ENCODE results near the gene MRPL55.
"Not testable (repeated sequence)": the region's sequence is repeated elsewhere in the genome, so short reads cannot be mapped to it uniquely, and the experiment has no call there.

The MRPL55 gene

DNA sequence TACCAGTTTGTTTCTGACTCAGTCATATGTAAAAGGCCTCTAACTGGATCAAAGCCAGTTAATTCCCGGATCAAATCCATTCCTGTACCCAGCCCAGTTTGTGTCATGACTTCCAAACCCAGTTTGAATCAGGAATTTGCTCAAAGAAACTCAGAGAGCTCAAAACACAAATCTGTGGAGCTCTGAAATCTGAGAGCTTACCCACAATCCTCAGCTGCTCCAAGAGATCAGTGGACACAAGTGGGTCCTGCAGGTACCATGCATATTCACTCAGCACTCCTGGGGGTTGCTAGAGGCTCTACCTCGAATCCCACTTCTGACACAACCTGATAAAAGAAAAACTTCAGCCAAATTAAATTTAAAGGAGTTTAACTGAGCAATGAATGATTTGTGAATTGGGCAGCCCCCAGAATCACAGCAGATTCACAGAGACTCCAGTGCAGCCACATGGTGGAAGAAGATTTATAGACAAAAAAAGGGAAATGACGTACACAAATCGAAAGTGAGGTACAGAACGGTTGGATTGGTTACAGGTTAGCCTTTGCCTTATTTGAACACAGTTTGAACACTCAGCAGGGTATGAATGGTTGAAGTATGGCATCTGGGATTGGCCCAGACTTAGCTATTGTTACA lies 11.9 kb upstream of the MRPL55 start:
- no peak for DNase-seq

DNA sequence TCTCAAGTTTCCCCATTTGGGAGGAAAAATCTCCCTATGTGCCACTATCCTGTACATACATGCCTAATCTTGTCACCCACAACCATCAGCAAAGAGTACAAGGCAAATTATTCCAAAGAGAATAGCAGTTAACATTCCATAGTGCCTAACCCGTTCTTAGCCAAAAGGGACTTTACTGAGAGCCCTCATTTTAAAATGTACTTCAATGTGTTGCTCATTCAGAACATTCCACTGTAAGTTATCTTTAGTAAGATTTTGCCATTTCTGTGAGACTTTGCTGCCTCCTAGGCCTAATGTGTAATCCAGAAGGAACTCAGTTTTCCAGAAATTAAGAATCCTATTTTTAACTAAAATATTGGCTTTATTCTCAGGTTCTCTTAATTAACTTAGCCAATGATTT lies 11.3 kb upstream of the MRPL55 start:
- DNase-seq: no peak

DNA sequence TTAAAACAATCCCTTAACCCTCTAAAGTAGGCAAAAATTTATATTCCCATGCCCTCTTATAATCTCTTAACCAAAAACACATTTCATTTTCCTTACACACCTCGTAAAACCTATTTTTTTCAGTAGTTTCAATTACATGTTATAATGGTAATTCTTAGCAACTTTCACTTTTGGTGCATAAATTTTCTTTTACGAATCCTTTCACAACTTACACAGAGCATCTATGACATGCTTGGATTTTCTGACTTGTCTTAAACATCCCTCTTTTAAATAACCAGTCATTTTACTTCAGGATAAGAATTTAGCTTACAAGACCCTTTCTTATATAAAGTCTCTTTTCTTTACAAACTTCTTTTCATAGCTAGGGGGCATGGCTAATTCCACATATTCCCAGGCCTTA lies 8.9 kb upstream of the MRPL55 start:
- no peak for DNase-seq

DNA sequence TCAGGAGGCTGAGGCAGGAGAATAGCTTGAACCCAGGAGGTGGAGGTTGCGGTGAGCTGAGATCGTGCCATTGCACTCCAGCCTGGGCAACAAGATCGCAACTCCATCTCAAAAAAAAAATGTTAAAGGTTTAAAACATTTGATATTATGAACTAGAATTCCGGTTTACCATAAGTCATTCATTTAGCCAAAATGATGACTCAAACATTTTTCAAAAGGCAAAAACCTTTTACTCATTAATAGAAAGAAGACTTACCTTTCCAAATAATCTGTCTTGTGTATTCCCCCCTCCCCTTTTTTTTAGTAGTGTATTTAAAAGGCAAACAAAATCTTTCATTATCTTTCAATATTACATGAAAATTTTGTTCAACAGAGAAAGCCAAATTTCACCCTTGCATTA lies 8.2 kb upstream of the MRPL55 start:
- no peak for DNase-seq

DNA sequence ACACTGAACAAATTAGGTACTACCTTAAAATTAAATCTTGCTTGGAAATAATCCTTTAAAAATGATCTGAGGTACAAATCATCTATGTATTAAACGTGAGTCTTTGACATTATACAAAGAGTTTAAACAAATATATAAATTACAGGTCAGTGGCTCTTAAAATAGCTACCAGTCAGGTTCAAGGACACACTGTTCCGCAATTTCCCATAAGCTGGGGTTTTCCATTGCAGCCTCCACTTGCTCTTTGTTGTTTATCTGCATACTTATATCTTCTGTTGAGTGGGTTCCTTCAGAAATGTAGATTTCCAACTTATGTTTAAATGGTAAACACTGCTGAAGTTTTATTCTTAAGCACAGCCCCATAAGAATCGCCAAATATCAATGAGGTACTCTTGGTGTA lies 5.7 kb upstream of the MRPL55 start:
- no peak for DNase-seq

DNA sequence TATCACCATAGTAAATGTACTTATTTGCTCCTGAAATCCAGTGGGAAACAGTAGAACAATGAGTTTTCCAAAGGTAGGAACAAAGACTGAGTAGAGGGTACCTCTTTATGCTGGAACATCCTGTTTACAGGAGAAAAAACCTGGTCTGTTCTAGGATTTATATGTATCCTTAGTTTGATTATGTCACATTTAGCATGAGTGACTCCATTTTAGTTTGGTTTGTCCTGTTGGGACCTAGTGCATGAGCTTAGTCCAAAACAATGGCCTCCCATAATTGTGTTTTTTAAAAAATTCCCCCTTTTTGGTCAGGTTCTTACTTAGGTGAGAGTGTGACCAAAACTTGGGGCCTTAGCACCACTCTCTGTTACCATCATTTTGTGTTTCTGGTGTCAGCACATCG lies 3.5 kb upstream of the MRPL55 start:
- no peak for DNase-seq

DNA sequence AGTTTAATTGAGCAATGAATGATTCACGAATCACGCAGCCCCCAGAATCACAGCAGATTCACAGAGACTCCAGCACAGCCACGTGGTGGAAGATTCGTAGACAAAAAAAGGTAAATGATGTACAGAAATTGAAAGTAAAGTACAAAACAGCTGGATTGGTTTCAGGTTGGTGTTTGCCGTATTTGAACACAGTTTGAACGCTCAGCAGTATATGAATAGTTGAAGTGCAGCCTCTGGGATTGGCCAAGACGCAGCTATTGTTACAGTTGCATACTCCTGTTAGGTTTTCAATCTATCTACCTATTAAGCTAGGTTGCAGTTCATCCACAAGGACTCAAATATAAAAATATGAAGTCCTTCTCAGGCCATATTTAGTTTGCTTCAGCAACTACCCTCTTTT lies 3.1 kb upstream of the MRPL55 start:
- no peak for DNase-seq

DNA sequence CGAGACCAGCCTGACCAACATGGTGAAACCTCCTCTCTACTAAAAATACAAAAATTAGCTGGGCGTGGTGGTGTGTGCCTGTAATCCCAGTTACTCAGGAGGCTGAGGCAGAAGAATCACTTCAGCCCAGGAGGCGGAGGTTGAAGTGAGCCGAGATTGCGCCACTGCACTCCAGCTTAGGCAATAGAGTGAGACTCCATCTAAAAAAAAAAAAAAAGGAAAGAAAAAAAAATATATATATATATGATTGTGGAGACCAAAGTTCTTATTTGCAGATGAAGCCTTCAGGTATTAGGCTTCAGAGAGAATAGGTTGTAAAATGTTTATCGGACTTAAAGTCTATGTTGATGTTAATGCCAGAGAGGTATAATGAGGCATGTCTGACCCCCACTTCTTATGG lies 2.2 kb upstream of the MRPL55 start:
- not testable (repeated sequence) for DNase-seq

DNA sequence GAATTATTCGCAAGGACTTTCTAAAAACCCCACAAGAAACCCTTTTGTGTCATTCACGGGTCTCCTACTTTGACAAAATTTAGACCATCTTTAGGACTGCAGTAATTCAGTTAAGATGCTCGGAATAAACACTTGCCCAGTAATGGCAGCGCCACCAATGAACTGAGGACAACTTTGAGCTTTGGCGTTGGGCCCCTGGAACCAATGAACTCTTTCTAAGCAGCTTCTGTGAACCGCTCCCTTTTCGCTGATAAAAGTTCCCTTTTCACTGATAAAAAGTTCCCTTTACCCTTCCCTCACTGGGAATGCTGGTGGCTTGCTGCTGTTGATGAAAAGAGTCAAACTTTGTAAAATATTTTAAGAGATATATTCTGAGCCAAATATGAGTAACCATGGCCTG lies 1.5 kb upstream of the MRPL55 start:
- DNase-seq: no peak

DNA sequence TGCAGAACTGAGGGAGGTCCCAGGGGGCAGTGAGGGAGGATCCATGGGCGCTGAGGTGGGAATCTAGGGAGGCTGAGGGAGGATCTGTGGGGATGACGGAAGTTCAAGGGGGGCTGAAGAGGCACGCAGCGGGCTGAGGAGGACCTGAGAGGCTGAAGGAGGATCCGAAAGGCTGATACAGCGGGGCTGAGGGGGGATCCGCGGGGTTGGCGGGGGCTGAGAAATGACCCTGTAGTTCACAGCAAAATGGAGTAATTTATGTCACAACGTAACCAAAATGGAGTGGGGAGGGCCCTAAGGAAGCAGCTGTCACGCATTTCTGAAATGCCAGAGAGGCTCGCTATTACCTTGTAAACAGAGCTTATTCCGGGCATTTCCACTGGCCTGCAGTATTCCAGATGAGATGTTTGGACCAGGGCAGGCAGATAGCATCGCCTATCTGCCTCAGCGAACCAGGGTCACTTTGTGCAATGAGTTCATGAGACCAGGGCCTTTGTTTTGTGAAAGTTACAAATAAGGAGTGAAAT lies 926 bp upstream of the MRPL55 start:
- DNase-seq: no peak

DNA sequence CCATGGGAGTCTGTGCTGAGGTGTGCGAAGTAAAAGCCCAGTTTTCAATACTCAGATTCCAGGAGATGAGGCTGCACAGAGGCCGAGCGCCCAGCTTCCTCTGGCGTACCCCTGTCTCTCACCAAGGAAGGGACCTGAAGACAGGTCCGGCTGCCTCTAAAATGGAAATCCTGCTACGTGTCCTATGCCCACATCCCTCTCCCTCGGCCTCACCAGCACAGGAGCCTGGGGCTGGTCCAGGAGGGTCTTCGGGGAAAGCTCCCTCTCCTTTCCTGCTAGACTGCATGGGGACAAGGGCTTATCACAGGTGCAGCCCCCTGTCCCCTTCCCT lies 392 bp downstream of the MRPL55 start:
- DNase-seq: no peak

DNA sequence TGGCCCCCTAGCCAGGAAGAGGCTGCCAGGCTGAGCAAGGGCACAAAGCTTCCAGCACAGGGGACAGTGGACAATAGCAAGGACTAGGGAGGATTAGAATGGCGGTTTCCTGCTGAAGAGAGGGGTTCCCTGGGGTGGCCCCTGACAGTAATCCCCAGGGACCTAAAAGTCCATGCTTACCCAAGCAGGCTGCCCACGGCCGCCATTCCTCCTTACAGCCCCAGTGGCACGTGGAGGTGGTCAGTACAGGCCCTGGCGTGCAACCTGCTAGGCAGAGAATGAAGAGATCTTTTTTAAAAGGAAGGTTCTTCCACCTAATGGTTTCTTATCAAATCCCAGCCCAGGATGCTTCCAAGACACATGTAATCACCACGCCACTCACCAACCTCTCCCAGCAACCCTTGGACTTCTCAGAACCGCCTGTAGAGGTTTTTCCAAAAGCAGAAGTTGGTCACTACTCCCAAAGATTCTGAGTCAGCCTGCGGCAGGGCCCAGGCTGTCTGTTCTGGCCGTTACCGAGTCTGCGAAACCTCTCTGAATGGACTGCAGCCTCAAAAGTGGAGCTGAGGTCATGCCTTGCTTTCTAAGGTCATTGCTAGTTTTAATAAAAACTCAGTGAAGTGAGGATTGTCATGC lies 926 bp downstream of the MRPL55 start:
- DNase-seq: no peak

DNA sequence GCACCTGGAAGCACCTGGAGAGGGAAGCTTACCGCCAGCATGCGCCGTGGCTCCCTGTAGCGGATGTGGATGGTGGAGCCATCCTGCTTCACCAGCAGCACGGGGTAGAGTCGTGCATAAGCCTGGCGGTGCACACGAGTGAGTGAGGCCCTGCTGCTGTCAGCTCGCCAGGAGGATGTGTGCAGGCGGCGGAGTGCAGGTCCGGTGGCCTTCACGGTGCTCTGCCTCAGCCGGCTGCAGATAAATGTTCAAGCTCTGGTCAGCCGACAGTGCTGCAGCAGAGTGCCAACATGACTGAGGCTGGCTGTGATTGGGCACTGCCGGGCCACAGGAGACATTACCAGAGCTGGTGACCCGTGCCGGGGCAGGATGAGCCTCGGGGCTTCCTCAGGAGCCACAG lies 1.5 kb downstream of the MRPL55 start:
- DNase-seq: no peak

DNA sequence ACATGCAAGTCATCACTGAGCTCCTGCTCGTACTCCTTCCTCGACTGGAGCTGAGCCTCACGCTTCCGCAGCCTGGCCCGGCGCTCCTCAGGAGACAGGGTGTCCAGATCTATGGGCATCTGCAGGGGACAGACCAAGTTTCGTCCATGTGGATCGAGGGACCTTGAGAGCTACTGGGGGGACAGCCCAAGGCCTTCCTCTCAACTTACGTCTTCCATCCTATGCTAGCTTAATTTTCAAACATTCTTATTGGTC lies 2.4 kb downstream of the MRPL55 start:
- no peak for DNase-seq

DNA sequence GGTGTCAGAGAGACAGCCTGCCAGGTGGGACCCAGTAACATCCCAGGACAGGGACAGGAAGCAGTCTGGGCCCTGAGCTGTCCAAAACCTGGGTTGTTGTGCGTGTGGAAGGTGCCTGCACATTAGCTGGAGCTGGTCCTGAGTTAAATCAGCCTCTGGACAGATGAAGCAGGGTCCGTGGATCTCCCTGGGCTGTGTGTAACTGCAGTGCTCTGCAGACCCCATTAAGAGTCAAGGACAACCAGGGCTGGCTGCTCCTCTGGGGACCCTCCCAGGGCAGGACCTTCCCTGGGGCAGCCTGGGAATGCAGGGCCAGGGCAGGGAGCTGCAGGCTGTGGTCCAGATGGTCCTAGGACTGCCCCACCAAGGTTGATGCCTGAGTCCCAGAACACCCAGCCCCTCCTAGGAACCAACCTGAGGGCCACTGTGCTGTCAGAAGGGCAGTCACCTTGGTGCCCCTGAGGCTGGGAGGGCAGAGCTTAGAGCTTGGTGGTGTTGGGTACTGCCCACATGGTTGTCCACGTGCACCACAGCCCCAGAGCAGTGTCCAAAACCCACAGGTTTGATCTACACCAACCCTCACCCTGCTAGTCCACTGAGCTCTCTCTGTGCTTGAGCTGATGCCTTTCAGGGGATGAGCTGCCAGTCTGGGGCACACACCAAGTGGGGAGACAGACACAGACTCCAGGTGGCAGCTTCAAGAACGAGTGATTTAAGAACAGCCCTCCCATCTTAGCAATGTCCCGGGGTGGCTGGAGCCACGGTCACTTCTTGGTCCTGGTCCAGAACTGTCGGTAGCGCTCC lies 2.9 kb downstream of the MRPL55 start:
- no peak for DNase-seq

DNA sequence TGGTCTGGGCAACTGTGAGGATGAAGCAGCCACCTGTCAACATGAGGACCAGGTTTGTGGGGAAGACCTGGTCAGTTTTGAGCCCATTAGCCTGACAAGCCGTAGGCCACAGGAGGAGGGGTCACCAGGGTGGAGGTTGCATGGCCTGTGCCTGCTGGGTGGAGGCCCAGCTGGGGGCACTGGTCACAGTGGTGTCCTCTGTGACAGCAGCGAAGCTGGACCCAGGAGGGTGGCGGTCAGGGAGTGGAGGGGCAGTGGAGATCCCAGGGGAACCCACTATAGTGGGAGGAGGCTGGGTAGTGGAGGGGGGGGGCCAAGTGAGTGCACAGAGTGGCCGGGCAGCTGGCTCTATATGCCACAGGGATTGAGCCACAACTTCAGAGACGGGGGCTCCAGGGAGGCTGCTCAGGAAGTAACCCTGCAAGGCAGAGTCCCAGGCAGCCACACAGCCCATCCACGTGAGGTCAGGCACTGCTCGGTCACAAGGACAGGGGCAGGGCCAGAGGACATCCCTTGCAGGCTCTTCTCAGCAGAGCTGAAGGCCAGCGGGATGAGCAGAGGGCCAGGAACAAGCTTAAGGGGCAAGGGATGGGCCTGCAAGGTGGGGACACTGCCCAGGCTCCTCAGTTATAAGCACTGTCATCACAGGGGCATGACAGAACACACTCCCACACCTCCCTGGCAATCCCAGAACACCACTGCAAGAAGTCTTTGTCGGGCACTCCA lies 3.7 kb downstream of the MRPL55 start:
- DNase-seq: no peak

DNA sequence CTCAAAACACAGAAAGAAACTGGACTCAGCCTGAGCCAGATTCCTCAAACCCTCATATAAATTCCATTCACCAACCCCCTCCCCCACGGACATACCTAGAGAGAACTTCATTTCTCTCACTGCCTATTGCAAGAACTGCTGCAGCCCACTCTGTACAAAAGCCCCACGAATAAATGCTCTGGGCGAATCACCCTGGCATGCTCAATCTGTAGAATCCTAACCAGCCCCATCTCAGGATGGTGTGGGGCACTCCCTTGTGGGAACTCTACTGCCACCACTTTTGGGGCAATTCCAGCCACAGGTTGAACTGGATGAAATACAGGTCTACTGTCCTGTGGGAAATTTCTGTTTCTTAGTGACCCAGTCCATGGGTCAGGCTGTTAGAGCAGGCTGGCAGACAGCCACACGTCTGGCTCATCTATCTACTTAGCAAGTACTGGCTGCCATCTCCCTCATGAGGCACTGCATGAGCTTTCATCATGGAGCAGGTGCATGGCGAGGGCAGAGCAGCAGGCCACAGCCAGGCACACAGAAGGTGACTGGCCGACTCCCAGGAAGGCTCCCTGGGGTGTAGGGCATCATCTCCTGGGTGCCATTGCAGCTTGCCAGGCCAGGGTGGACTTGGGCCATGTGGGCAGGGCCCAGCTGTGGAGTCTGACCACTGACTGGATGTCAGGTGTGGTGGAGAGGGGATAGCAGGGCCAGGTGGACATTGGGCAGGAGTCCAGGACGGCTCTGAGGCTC lies 4.4 kb downstream of the MRPL55 start:
- no peak for DNase-seq

DNA sequence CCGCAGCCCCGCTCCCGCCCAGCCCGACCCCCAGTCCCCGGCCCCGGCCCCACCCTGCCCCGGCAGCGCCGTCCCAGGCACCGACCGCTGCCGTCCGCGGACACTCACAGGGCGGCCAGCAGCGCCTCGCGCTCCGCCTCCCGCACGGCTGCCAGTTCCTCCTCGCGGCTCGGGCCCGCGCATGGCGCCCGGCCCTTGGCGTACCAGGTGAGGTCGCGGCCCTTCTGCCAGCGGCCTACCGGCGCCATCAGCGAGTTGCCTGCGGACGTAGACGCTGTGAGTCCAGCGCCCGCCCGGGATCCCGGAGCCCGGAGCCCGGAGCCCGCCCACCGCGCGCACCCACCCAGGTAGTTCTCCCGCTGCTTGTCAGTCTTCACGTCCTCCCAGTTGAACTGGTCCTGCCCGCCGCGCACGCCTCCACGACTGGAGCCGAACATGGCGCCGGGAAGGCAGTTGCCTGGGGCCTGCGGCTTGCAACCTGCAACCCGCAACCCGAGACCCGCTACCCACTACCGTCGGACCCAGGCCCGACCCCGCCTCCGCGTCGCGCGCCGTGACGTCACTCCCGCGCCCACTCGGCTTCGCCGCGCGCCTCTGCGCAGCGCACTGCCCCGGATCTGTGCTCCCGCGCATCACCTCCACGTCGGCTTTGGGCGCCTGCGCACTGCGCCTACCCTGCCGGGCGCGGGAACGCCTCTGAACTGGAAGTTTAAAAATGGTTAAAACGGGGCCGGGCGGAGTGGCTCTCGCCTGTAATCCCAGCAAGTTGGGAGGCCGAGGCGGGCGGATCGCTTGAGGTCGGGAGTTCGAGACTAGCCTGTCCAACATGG lies 6.1 kb downstream of the MRPL55 start, which contains the start of gene C1orf35:
Gene C1orf35 (minus strand): TSS at position 535 of the 830 bp plus-strand sequence. CDS start 98 bp downstream, at position 437.
- DNase-seq: peak; percentile 95

DNA sequence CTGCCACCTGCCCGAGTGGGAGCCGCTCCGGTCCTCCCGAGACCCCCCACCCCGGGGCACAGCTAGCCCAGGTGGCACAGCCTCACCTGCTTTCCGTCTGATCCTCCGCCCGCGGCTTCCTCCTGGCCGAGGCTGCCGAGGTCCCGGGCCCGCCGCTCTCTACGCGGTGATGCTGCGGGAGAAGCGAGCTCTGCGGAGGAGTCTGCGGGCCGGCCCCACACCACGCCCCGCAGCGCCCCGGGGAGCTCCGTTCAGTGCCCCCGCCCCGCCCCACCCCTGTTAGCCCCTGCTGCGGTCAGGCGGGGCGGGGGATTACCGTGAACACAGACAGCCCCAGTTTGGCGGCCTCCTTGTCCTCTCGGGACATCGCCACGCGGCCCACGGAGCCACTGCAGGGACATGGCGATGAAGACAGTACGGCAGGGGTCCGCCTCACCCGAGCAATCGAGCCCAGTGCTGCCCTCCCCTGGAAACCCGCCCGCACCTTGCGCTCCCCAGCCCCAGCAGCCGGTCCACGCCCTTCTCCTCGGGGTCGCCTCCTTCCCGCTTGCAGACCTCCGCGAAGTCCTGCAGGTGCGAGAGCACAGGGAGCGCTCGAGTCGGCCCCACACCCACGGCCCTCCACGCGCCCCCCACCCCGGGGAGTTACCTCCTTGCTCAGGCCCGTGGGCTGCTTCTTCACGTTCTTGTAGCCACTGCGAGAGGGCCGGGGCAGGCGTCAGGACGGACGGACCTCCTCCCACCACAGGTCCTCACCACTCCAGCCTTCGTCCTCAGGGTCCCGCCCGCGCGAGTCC lies 6.9 kb downstream of the MRPL55 start:
- DNase-seq: peak; percentile 62

DNA sequence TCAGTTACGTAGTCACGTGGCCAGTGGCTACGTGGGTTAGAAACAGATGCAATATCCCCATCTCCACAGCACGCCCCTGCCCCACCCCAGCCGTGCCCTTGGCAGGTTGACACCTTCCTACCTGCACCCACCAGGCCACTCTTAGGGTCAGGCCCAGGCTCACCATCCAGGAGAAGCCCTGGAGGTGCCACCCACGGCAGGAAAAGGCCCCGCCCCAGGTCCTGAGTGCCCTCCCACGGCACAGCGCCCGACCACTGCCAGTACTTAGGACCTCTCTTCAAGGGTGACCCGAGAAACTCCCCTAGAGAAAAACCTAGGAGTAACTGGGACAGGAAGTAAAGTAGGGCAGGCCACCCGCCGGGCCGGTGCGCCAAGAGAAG lies 7.5 kb downstream of the MRPL55 start:
- no peak for DNase-seq

Measured in activated CD4-positive, CD25-positive, alpha-beta regulatory T cell treated with anti-CD3 and anti-CD28 coated beads, Interleukin-2, amount 50 U/mL, for 72 hours (primary cell).